CMK (cell line): ENCODE measurements around the gene BEAN1.

Source experiments
- DNase-seq: peaks from one replicate; pipeline ENCODE4 v3.0.0-alpha.2; 2010; ENCODE audit warnings: low read depth

The BEAN1 gene

DNA sequence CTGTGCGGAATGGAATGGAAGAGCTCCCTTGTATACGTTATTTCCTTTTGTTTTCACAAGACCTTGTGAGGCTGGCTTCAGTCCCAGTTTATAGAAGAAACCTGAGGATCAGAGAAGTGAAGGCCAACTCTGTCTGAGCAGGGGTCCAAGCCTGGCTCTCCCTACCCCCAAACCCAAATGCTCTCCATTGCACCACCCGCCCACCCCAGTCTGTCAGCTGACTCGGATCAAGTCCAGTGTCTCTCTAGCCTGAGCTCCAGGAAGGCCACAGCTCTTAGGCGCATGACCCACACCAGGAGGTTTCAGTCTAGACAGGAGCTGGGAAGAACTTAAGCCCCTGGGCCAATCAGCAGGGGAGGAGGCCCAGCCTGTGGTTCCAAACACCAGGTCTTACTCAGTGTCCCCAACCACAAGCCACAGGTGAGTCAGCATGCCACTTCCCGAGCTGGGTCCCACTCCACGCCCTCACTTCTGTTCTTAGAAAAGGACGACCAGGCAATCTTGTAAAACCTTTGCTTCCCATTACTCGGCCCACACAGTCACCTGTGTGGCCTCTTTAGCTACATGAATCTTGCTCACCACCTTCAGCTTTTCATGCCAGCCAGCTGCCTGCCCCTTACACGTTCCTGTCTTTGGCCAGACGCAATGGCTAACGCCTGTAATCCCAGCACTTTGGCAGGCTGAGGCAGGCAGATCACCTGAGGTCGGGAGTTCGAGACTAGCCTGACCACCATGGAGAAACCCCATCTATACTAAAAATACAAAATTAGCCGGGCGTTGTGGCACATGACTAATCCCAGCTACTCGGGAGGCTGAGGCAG lies 95.1 kb downstream of the BEAN1 start:
- no peak for DNase-seq

DNA sequence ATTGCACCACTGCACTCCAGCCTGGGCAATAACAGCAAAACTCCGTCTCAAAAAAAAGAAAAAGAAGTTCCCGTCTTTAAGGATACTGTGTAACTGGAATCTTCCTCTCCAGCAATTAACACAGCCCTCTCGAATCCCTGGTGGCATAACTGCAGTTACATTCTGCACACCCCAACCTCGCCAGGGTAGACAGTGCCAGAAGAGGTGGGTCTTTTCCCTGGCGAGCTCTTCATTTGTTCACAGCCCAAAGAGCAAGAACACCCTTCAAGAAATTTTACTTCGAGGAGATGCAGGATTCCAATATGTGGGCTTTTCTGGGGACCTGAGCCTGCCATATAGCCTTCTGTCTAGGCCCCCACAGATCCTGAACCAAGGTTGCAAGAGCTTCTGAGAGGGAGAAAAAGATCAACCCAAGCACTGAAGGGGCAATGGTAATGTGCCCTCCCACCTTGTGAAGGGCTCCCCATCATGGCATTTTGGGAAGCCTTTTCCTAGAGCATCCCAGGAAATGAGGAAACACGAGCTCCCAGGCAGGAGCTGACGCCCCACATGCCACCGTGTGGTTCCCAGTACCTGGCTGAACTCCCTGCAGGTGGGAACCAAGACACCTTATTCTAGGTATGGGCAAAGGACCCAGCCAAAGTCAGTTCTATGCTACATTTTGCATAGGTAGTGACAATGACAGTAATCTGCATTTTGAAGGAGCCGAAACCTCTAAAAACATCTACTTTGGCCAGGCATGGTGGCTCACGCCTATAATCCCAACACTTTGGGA lies 95.9 kb downstream of the BEAN1 start:
- no peak for DNase-seq

DNA sequence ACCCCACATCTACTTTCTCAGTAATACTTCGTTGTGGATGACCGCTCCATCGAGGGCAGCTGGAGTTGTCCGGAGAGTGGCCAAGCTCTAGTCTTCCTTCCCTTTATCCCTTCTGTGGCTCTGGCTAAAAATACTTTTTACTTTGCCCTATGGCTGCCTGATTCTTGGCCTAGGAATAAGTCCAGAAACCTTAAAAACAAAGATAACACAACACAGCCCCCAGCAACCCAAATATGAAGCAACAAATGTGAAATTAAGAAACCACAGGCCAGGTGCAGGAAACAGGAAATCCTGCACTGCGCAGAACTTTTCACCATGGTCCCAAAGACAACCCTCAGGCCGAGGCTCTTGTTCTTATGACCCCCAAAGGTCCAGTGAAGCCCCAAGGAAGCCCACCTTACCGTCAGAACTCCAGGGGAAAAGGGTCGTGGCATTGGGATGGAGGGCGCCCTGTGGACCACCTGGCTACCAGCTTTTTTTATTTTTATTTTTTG lies 96.8 kb downstream of the BEAN1 start:
- no peak for DNase-seq

DNA sequence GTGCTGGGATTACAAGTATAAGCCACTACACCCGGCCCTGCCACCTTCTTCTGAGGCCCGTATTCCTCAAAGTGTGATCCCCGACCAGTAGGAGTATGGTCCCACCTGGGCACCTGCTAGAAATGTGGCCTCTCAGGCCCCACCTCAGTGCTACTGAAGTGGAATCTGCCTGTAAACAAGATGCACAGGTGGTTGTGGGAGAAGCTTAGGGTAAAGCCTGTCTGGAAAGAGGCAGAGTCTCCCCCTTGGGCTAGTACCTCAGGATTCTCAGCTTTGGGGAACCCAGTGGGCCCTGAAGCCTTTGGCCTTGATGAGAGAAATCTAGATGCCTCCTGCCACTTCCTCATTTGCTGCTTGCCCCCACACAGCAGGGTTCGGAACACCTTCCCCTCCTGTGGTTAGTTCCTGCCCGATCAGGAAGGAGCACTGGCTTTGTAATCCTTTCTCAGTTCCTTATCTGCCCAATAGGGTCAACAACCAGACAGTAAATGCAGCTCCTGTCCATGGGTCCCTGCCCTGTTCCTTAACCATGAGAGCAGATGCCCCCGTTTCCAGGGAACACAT lies 97.6 kb downstream of the BEAN1 start:
- DNase-seq: peak; percentile 91

DNA sequence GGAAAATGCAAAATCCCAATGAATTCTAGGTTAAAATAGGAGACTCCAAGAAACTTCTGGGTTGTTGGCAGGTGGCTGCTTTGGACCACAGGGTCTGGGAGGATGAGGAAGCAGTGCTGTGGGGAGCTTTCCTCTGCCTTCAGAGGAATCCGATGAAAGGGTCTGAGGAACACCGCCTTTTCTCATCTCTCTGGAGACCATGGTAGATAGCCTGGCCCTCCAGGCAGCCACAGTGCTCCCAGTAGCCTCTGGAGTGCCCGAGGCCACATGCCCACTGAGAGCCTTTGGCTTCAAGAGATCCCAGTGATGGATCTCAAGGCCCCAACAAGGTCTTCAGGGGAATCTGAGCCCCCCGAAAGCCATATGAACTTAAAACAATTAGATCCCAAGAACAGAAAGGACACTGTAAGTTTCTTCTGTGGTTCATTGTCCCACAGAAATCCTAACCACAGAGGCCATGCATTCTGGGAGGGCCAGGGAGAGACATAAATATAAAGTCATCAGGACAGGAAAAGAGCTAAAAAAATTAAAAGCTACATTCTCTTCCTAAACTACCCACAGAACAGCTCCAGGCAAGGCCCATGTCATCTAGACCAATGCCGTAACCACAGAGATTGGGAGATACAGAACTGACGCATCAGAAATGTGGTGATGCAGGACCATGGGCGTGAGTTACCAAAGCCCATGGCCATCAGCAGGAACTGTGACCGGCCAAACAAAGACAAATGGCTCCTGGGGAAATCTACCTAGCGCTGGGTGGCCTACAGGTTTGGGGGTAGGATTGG lies 98.5 kb downstream of the BEAN1 start:
- DNase-seq: no peak

DNA sequence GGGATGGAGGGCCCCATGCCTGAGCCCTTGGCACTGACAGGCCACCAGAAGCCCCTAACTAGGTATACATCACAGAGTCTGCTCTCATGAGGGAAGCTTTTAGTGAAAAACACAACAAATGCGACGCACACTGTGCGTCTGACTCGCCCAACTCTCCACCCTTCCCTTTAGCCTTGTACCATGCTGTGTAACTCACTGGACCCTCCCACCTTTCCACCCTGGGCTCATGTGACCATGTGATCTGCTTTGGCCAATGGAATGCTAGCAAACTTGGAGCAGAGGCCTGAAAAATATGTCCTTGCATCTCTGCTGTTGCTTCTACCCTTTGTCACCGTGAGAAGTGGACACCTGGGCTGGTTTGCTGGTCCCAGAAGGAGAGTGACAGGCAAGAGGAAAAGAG lies 101.2 kb downstream of the BEAN1 start:
- no peak for DNase-seq

DNA sequence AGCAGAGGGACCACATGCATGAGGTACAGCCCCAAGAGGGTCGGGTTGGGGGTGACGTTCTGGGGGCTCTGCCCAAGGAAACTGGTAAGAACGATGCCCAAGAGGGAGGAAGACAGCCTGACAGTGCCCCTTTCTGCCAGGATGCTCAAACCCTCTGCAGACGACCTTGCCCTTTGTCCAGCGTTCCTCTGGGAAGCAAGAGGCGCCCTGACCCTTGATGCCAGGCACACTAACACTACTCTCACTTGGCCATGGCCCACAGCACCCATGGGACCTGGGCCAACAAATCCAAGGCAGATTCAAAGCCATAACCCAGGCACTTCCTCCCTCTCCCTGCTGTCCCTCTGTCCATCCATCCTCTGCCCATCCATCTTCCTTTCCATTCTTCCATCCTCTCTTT lies 102.4 kb downstream of the BEAN1 start:
- no peak for DNase-seq
